HCT116 (cell line): ENCODE measurements around the gene C11orf21. TPM values are rescaled to one million over a fixed set of nuclear protein-coding genes. Genes with fewer than 3 reads are reported as not detected.

ENCODE experiments used
- ATAC-seq: fragments of 200-7000 bp; cut with Tn5 transposase; 2 replicates; pipeline ENCODE4 v1.9.1; 2020; ENCODE audit warnings: mild to moderate bottlenecking, moderate library complexity
- BruUV-seq: library from RNA; stranded (reverse); fragments of 400-500 nt; replicated peaks from 2 replicates; lab custom pipeline; 2021; lab: Mats Ljungman, UMichigan
- CTCF ChIA-PET: fragments of 300-600 bp; sonication (Branson Sonifier 250); formaldehyde crosslinking; loops from one replicate; lab custom pipeline; 2021; ENCODE audit warnings: antibody characterized with exemption; lab: Charles Lee
- POLR2A ChIA-PET: fragments of 300-600, 350-600 bp; sonication (Branson Sonifier 250); formaldehyde crosslinking; loops from one replicate; lab custom pipeline; 2021; ENCODE audit warnings: antibody characterized with exemption; lab: Charles Lee
- RAD21 ChIA-PET, 2 experiments: fragments of 300-600 bp; sonication (Branson Sonifier 250); formaldehyde crosslinking; loops; one replicate each; lab custom pipeline; 2023; ENCODE audit warnings: low total read pairs in 2 of 2; ENCODE audit not compliant: uncharacterized antibody in 2 of 2, unreplicated experiment in 2 of 2, low non-redundant PET in 1 of 2; lab: Charles Lee
- DNase-seq: peaks from one replicate; pipeline ENCODE4 v3.0.0-alpha.2; 2010; ENCODE audit warnings: low read depth, low spot score
- H2AFZ ChIP-seq: fragments of 200-600 bp; shearing (Covaris generic), sonication (generic); 2 replicates; pipeline ENCODE4 v1.6.1; 2017; ENCODE audit warnings: low read depth, mixed run types, mixed read lengths, antibody characterized with exemption, low read length; ENCODE audit not compliant: poor library complexity, severe bottlenecking
- H3K27ac ChIP-seq: 2 replicates; pipeline ENCODE4 v1.5.1; 2012; ENCODE audit warnings: low read depth, low read length
- H3K27me3 ChIP-seq: fragments of 200-600 bp; sonication (generic); 2 replicates; pipeline ENCODE4 v1.6.1; 2016; ENCODE audit warnings: mixed run types, low read length, mixed read lengths; ENCODE audit not compliant: insufficient read depth
- H3K36me3 ChIP-seq, 2 experiments: fragments of 200-500 bp in 1 of 2; fragments of 200-600 bp in 1 of 2; sonication (Bioruptor generic) in 1 of 2; sonication (generic) in 1 of 2; 2 replicates each; pipeline versions ENCODE4 v1.5.1 to v1.6.1; 2014 to 2016; ENCODE audit warnings: low read length in 2 of 2, inconsistent platforms in 1 of 2, mixed read lengths in 1 of 2, mixed run types in 1 of 2; ENCODE audit not compliant: insufficient read depth in 2 of 2, control insufficient read depth in 1 of 2
- H3K4me1 ChIP-seq, 2 experiments: fragments of 200-600 bp in 1 of 2; sonication (generic) in 1 of 2; 2 replicates each; pipeline versions ENCODE4 v1.5.1 to v1.6.1; 2012 to 2017; ENCODE audit warnings: low read length in 2 of 2, inconsistent platforms in 1 of 2, mild to moderate bottlenecking in 1 of 2, mixed read lengths in 1 of 2, mixed run types in 1 of 2, moderate library complexity in 1 of 2; ENCODE audit not compliant: insufficient read depth in 2 of 2, control insufficient read depth in 1 of 2
- H3K4me2 ChIP-seq: fragments of 200-600 bp; sonication (generic); 2 replicates; pipeline ENCODE4 v1.6.1; 2017; ENCODE audit warnings: mixed run types, low read length, mixed read lengths
- H3K4me3 ChIP-seq, 2 experiments: fragments of 200-600 bp in 1 of 2; sonication (generic) in 1 of 2; replicated peaks in 1 of 2; 2 replicates each; pipeline ENCODE4 v1.5.1; 2011 to 2016; ENCODE audit warnings: low read length in 2 of 2, control low read depth in 1 of 2, low read depth in 1 of 2, mild to moderate bottlenecking in 1 of 2, mixed read lengths in 1 of 2, mixed run types in 1 of 2
- H3K79me2 ChIP-seq: fragments of 200-600 bp; sonication (generic); 2 replicates; pipeline ENCODE4 v1.6.1; 2017; ENCODE audit warnings: mild to moderate bottlenecking, mixed run types, low read length, moderate library complexity, mixed read lengths; ENCODE audit not compliant: insufficient read depth
- H3K9ac ChIP-seq: fragments of 200-600 bp; sonication (generic); 2 replicates; pipeline ENCODE4 v1.6.1; 2016; ENCODE audit warnings: low read length, mixed read lengths
- H3K9me2 ChIP-seq: fragments of 200-600 bp; sonication (generic), shearing (Covaris generic); 2 replicates; pipeline ENCODE4 v1.6.1; 2017; ENCODE audit warnings: mixed run types, mild to moderate bottlenecking, moderate library complexity; ENCODE audit not compliant: insufficient read depth
- H3K9me3 ChIP-seq, 2 experiments: fragments of 200-500 bp in 1 of 2; fragments of 200-600 bp in 1 of 2; sonication (Bioruptor generic) in 1 of 2; sonication (generic) in 1 of 2; 2 replicates each; pipeline ENCODE4 v1.6.1; 2014 to 2017; ENCODE audit warnings: low read length in 2 of 2, mixed read lengths in 2 of 2, inconsistent platforms in 1 of 2, low read depth in 1 of 2, mild to moderate bottlenecking in 1 of 2, mixed run types in 1 of 2, moderate library complexity in 1 of 2; ENCODE audit not compliant: control insufficient read depth in 1 of 2, insufficient read depth in 1 of 2
- H4K20me1 ChIP-seq: fragments of 200-600 bp; sonication (generic), shearing (Covaris generic); 2 replicates; pipeline ENCODE4 v1.6.1; 2017; ENCODE audit warnings: mixed run types, mild to moderate bottlenecking, moderate library complexity; ENCODE audit not compliant: insufficient read depth
- ATF3 ChIP-seq: IDR thresholded peaks from 2 replicates; pipeline ENCODE4 v1.6.1; 2012
- CEBPB ChIP-seq: IDR thresholded peaks from 2 replicates; pipeline ENCODE4 v1.6.1; 2012; ENCODE audit warnings: low read depth
- EGR1 ChIP-seq: IDR thresholded peaks from 2 replicates; pipeline ENCODE4 v1.6.1; 2012; ENCODE audit warnings: low read depth
- ELF1 ChIP-seq: IDR thresholded peaks from 2 replicates; pipeline ENCODE4 v1.6.1; 2012; ENCODE audit warnings: low read depth, borderline replicate concordance
- EZH2 ChIP-seq: fragments of 200-600 bp; sonication (generic); IDR thresholded peaks from 2 replicates; pipeline ENCODE4 v1.6.1; 2017; ENCODE audit warnings: antibody characterized with exemption, mixed run types
- EZH2phosphoT487 ChIP-seq: fragments of 200-600 bp; IDR thresholded peaks from 2 replicates; pipeline ENCODE4 v1.6.1; 2018; ENCODE audit warnings: antibody characterized with exemption, borderline replicate concordance
- FOSL1 ChIP-seq: IDR thresholded peaks from 2 replicates; pipeline ENCODE4 v1.6.1; 2012; ENCODE audit warnings: low read depth
- JUND ChIP-seq: IDR thresholded peaks from 2 replicates; pipeline ENCODE4 v1.6.1; 2012
- MAX ChIP-seq: IDR thresholded peaks from 2 replicates; pipeline ENCODE4 v1.6.1; 2012
- POLR2A ChIP-seq: IDR thresholded peaks from 2 replicates; pipeline ENCODE4 v1.7.0; 2011; ENCODE audit warnings: borderline replicate concordance; ENCODE audit not compliant: insufficient read depth, insufficient read length; ENCODE audit errors: extremely low read depth
- POLR2AphosphoS5 ChIP-seq: IDR thresholded peaks from 2 replicates; pipeline ENCODE4 v1.6.1; 2011; ENCODE audit warnings: mild to moderate bottlenecking, low read depth, low read length, moderate library complexity
- SIN3A ChIP-seq: IDR thresholded peaks from 2 replicates; pipeline ENCODE4 v1.6.1; 2012; ENCODE audit warnings: low read depth
- SP1 ChIP-seq: IDR thresholded peaks from 2 replicates; pipeline ENCODE4 v1.6.1; 2012; ENCODE audit warnings: low read depth
- TCF7L2 ChIP-seq: IDR thresholded peaks from 2 replicates; pipeline ENCODE4 v1.7.0; 2011; ENCODE audit warnings: borderline replicate concordance, inconsistent platforms; ENCODE audit not compliant: insufficient read depth, insufficient read length; ENCODE audit errors: extremely low read depth
- ZFX ChIP-seq: fragments of 450-650 bp; IDR thresholded peaks from 2 replicates; pipeline ENCODE4 v1.6.1; 2017
- ZNF274 ChIP-seq: fragments of 200-500 bp; sonication (Bioruptor generic); IDR thresholded peaks from 2 replicates; pipeline ENCODE4 v1.6.1; 2014; ENCODE audit warnings: mild to moderate bottlenecking, low read depth, low read length, inconsistent platforms
- intact Hi-C: fragments of 100-400 bp; cut with micrococcal nuclease; formaldehyde crosslinking; loops from 2 replicates; pipeline ENCODE4 v1.10.0; 2022
- total RNA-seq: library from RNA; stranded (reverse); gene quantifications from one replicate; pipeline ENCODE4 v1.2.1, GENCODE V29; 2021; ENCODE audit not compliant: unreplicated experiment

C11orf21 gene
- total RNA-seq, 1 experiment from 2014 or later = not detected

- BruUV-seq = no TSS peak
- TF ChIP-seq POLR2AphosphoS5 = no peak
- no peak for TF ChIP-seq MAX
- no peak for TF ChIP-seq SIN3A
- no peak for TF ChIP-seq SP1
- TF ChIP-seq EZH2 = no peak
- no peak for TF ChIP-seq CEBPB
Observed at GRCh38 chr11:2295971-2296912, 5.5 kb downstream of the C11orf21 start.

GRCh38 chr11:2294926-2295290 lies 6.8 kb downstream of the C11orf21 start:
- intact Hi-C loops = no loop called here

More at GRCh38 chr11:2295971-2296912, 5.5 kb downstream of the C11orf21 start:
- Histone ChIP-seq H3K79me2 (no peaks in the 10 kb centered on the region), H3K9ac (no peak overlapping the region), H3K4me1 (no peaks in the 10 kb centered on the region), H3K27me3 (no peaks in the 10 kb centered on the region), H3K4me3 (no peak overlapping the region), H3K4me2 (no peak overlapping the region), H2AFZ (no peak overlapping the region), H3K27ac (no peak overlapping the region), H3K9me2 (no peaks in the 10 kb centered on the region), H3K9me3 (no peaks in the 10 kb centered on the region), H3K36me3 (no peaks in the 10 kb centered on the region), H4K20me1 (no peaks in the 10 kb centered on the region)
- intact Hi-C loops = no loop called here
- CTCF ChIA-PET = no interaction called here
- RAD21 ChIA-PET = no interaction called here
- POLR2A ChIA-PET = no interaction called here
- no peak for DNase-seq
- no peak for ATAC-seq

More at GRCh38 chr11:2294926-2295290, 6.8 kb downstream of the C11orf21 start:
- H3K9ac ChIP-seq = no peak overlapping the region
- no peaks in the 10 kb centered on the region for H3K36me3 ChIP-seq
- no TSS peak for BruUV-seq
- DNase-seq (no peak), ATAC-seq (no peak)
- no peak overlapping the region for H3K4me2 ChIP-seq
- H3K27me3 ChIP-seq = no peaks in the 10 kb centered on the region; the same call in 1 of the 2 replicates
- TF ChIP-seq ATF3 (no peak), EGR1 (no peak), ELF1 (no peak), CEBPB (no peak), TCF7L2 (no peak), EZH2phosphoT487 (no peak), ZNF274 (no peak), FOSL1 (no peak), ZFX (no peak), JUND (no peak), POLR2AphosphoS5 (no peak), SIN3A (no peak), EZH2 (no peak), POLR2A (no peak)
- H3K9me2 ChIP-seq = no peaks in the 10 kb centered on the region
- H4K20me1 ChIP-seq = no peaks in the 10 kb centered on the region
- no peaks in the 10 kb centered on the region for H3K4me1 ChIP-seq
- H3K79me2 ChIP-seq = no peaks in the 10 kb centered on the region
- RAD21 ChIA-PET = no interaction called here
- POLR2A ChIA-PET = no interaction called here
- H3K9me3 ChIP-seq = no peaks in the 10 kb centered on the region
- no peak overlapping the region for H3K27ac ChIP-seq
- no peak overlapping the region for H3K4me3 ChIP-seq
- no peak overlapping the region for H2AFZ ChIP-seq
- CTCF ChIA-PET = no interaction called here
